ENCODE results near the gene OTUD3.
"Not testable (repeated sequence)": the region's sequence is repeated elsewhere in the genome, so short reads cannot be mapped to it uniquely, and the experiment has no call there.

The OTUD3 gene

GRCh38 chr1:19918057-19918456 is 35.9 kb downstream of the OTUD3 start:
- peak; percentile 58 to 76 for DNase-seq (ENCODE audit: low read depth in 2 of 2)

GRCh38 chr1:19920132-19920710 is 38.0 kb downstream of the OTUD3 start:
- DNase-seq (ENCODE audit: low read depth in 2 of 2): no peak

DNA sequence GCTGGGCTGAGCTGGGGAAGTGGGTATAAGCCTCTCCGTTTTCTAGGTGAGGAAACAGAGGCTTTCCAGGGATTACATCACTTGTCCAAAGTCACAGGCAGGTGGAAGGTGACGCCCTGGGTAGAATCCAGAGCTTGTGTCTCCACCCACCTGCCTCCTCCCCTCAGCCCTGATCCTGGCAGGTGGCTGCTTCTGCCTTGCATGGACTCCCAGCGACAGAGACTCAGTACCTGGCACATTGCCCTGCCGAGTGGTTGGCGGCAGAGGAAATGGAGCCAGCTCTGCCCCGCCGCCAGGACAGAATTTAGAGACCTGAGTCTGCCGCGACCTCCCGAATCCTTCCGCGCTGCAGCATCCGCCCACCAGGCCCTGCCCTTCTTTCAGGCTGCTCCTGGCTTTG is 39.1 kb downstream of the OTUD3 start:
- DNase-seq (ENCODE audit: low read depth in 2 of 2): no peak

GRCh38 chr1:19922015-19922688 is 40.0 kb downstream of the OTUD3 start:
- DNase-seq (ENCODE audit: low read depth in 2 of 2): no peak

- no peak for DNase-seq (ENCODE audit: low read depth in 2 of 2)
Observed at GRCh38 chr1:19923137-19923952, 41.1 kb downstream of the OTUD3 start, which contains the start of gene PLA2G2E. Gene PLA2G2E, minus strand, starts transcription at chr1:19923617. Its CDS starts 58 bp downstream, at chr1:19923559.

- no peak for DNase-seq (ENCODE audit: low read depth in 2 of 2)
Observed at GRCh38 chr1:19923953-19924346, 41.8 kb downstream of the OTUD3 start.

DNA sequence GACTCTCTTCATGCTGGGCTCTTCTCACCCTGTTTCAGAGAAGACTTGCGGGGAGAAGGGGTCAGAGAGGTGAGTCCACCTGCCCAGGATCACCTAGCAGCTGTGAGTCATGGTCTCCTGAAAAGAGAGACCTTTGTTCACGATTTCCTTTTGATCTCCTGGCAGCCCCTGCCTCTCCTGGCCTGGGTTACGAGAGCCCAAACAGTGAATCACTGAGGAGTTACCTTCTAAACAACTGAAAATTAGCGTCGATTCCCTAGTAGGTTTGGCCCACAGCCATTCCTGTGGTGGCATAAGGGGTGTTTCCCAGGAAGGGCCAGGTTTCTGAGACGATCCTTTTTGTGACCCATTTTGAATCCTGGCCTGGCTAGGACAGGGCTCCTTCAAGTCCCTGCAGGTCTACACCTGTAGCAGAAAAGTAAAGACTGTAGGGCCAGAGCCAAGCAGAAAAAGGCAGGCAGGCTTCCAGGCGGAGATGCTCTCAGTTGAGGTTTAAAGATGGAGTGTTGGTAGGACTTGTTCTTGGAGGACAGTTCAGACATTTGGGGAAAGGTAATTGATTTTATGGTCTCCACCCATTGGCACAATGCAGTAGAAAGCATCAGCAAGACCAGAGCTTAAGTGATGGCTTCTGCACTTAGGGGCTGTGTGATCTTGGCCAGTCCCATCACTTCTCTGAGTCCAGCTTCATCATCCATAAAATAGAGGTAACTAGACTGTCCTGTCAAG is 43.3 kb downstream of the OTUD3 start:
- DNase-seq (ENCODE audit: low read depth in 2 of 2): no peak

DNA sequence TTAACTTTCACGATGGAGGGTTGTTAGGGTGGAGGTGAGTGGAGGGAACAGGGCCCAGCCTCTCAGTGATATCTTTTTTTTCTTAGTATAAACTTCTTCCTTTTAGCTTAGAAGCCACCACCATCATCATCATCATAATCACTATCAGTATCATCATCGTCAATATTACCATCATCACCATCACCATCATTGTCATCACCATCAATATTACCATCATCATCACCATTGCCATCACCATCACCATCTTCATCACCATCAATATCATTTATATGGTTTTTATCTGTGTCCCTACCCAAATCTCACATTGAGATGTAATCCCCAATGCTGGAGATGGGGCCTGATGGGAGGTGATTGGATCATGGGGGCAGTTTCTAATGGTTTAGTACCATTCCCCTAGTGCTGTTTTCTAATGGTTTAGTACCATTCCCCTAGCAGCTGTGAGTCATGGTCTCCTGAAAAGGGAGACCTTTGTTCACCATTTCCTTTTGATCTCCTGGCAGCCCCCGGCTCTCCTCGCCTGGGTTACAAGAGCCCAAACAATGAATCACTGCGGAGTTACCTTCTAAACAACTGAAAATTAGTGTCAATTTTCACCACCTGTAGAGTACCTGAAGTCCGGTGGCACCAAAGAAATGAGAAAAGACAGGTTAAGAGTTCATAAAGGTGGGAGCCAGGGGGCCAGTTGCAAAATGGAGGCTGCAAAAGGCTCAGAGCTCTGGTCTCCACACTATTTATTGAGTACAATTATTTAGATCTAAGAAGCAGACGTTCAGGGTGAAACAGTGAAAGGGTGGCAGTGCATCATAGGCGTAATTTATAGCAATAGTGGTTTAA is 44.3 kb downstream of the OTUD3 start:
- no peak for DNase-seq (ENCODE audit: low read depth in 2 of 2)

DNA sequence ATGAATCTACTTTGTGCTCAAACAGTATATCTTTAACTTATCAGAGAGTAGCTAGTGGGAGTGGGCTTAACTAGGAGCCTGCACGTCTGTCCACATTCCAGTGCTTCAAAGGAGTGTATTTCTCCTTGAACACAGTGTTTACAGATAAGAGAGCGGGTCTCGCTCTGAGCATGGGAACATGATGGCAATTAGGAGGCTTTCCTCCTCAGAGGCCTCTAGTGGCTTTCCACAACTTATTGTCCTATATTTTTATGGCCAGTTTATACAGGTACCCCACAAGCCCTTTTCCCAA is 44.9 kb downstream of the OTUD3 start:
- DNase-seq (ENCODE audit: low read depth in 2 of 2): not testable (repeated sequence)

GRCh38 chr1:19932866-19933265 is 50.7 kb downstream of the OTUD3 start:
- no peak for DNase-seq (ENCODE audit: low read depth in 2 of 2)

DNA sequence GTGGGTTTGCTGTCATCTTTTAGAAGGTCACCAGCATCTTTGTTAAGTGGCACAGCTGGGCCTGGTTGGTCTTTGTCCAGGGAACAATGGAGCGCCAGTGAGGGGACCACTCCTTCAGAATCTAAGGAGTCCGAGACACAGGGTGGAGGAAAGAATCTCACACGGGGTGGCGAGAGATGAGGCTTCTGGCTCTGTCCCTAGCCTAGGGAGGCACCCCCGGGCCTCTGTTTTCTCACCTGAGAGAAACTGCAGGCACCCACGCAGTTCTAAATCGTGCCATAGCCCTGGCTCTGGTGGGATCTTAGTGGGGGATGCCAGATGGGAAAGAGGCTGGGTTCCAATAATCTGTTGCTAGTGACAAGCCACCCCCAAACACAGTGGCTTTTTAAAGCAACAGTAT is 52.1 kb downstream of the OTUD3 start:
- no peak for DNase-seq (ENCODE audit: low read depth in 2 of 2)

GRCh38 chr1:19936061-19936750 is 54.0 kb downstream of the OTUD3 start:
- no peak for DNase-seq (ENCODE audit: low read depth in 2 of 2)

DNA sequence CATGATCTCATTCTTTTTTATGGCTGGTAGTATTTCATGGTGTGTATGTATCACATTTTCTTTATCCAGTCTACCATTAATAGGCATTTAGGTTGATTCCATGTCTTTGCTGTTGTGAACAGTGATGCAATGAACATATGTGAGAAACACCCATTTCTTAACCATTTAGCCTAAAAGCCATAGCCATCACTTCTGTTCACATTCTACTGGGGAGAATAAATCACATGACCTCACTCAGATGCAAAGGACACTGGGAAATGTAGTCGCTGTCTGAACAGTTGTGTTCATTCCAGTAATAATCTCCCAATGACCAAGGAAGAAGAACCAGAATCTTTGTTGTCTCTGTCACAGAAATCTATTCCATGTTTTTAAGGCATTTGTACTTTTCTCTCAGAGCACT is 56.3 kb downstream of the OTUD3 start:
- DNase-seq (ENCODE audit: low read depth in 2 of 2): no peak

DNA sequence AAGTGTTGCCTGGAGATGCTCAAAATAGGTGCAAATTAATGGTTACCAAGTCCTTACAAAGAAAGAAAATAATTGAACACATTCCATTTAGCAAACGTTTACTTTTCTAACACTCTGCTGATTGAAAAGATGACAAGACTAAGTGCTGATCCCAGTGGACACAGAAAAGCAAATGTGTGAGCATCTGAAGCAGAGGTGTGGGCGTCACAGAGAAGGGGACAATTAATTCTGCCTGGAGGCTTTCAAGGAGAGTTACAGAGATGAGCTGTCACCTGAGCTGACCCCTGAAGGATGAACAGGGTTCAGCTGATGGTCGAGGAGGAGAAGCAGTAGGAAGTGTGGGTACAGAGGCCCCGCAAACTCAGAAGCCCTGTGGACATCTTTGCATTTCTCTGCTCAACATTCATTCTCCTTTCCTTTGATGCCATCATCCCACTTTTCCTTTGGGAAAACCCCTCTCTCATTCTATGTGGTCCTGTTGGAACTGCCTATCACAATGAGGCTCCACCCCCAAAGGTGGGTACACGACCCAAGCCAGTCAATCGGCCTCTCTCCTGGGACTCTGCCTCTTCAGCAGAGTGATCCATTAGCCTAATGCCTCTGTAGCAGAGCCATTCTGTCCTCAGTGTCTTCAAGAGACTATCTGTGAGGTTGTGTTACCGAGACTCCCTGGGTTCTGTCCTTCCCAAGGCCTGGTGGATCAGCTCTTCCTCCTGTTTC is 58.5 kb downstream of the OTUD3 start:
- no peak for DNase-seq (ENCODE audit: low read depth in 2 of 2)

DNA sequence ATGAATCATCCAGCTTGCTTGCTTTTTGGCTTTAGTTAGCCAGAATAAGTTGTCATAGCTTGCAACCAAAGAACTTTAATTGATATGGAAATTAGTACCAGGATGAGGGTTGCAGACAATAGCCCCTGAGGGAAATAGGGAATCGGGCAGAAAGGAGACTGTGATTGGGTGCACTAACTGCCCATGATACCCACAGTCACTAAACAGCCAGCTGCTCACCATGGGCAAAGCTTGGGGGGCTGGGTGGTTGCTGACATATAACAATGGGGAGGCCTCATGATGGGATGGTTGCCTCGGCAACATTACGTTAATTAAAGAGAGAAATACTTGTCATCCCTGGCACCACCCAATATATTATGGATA is 59.0 kb downstream of the OTUD3 start:
- no peak for DNase-seq (ENCODE audit: low read depth in 2 of 2)

DNA sequence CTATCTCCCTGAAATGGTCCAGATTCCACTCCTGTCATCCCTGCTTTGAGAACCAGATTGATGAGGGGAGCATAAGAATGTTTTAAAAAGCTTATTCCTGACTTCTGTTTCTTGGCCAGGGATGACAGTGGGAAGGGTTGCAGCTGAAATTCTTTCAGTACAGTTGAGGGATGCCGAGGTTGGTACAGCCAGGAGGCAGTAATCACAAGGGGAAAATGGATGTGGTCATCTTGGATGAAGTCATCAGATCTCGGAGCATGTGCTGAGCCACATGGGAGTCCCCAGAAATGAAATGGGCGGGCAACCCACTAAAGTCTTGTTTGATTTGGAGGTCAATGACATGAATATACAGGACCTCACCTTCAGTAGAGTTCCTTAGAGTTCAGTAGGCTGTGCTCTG is 59.9 kb downstream of the OTUD3 start:
- DNase-seq (ENCODE audit: low read depth in 2 of 2): no peak

- no peak for DNase-seq (ENCODE audit: low read depth in 2 of 2)
Observed at GRCh38 chr1:19942657-19943056, 60.5 kb downstream of the OTUD3 start.

GRCh38 chr1:19945914-19946313 is 63.7 kb downstream of the OTUD3 start:
- no peak for DNase-seq (ENCODE audit: low read depth in 2 of 2)

DNA sequence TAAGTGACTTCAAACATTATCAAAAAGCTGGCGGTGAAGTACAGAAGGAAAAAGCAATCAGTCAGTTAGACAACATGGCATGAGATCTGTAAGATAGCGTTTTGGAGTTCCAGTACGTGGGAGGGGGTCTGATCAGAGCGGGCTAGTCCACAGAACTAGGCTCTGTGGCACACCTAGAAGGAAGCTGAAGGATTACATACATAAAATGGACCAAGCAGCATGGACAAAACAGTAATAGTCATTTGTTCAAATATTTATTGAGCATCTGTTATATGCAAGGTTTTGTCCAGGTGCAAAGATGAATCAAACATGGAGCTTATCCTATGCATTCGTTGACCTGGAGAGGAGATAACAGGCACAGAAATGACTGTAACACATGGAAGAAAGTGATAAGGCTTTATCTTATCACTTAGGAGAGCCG is 64.1 kb downstream of the OTUD3 start:
- DNase-seq (ENCODE audit: low read depth in 2 of 2): no peak

DNA sequence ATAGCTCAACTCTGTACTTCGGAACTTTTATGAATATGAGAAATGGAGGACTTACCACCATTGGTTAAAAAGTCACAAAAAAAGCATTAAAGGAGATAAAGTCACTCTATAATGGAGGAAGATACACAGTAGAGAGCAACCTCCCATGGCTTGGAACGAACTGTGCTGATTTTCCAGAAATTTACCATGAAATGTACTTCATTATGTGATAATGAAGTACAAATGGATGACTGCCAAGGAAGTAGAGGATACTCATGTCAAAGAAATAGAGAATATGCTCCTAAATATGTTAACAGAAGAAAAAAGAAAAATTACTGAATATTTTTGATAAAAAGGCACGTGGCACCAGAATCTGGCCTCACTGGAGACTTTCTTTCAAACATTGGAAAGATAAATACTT is 64.8 kb downstream of the OTUD3 start:
- DNase-seq (ENCODE audit: low read depth in 2 of 2): no peak

Measured in stimulated activated CD4-positive, alpha-beta T cell treated with anti-CD3 and anti-CD28 coated beads, Interleukin-1b, Interleukin-23, amount 100 ng/mL, for 1 hour (primary cell).